Osteoblast (primary cell): ENCODE measurements around the gene KCNH5. TPM values are rescaled to one million over a fixed set of nuclear protein-coding genes. Genes with fewer than 3 reads are reported as not detected.

ENCODE experiments used
- DNase-seq: peaks from one replicate; pipeline ENCODE4 v3.0.0; 2011; ENCODE audit warnings: low spot score, mixed read lengths; ENCODE audit not compliant: insufficient read length; ENCODE audit errors: missing footprints
- H2AFZ ChIP-seq: 2 replicates; pipeline ENCODE4 v1.6.0; 2011; ENCODE audit warnings: mild to moderate bottlenecking, low read length
- H3K27ac ChIP-seq: 2 replicates; pipeline ENCODE4 v1.5.1; 2011; ENCODE audit warnings: mild to moderate bottlenecking, low read depth, low read length, moderate library complexity
- H3K27me3 ChIP-seq: 2 replicates; pipeline ENCODE4 v1.6.0; 2012; ENCODE audit warnings: mild to moderate bottlenecking, control low read depth, inconsistent platforms, low read length, moderate library complexity; ENCODE audit not compliant: insufficient read depth
- H3K36me3 ChIP-seq: 2 replicates; pipeline ENCODE4 v1.5.1; 2011; ENCODE audit warnings: mild to moderate bottlenecking, low read length, control low read depth, moderate library complexity; ENCODE audit not compliant: insufficient read depth
- H3K4me1 ChIP-seq: 2 replicates; pipeline ENCODE4 v1.5.1; 2011; ENCODE audit warnings: mild to moderate bottlenecking, low read length, control low read depth, moderate library complexity; ENCODE audit not compliant: insufficient read depth
- H3K4me2 ChIP-seq: 2 replicates; pipeline ENCODE4 v1.6.0; 2011; ENCODE audit warnings: mild to moderate bottlenecking, low read length; ENCODE audit not compliant: insufficient read depth
- H3K4me3 ChIP-seq: fragments of 200-600 bp; sonication (generic); 3 replicates; pipeline ENCODE4 v1.5.1; 2012; ENCODE audit warnings: mild to moderate bottlenecking, low read length, inconsistent platforms; ENCODE audit not compliant: insufficient read depth
- H3K79me2 ChIP-seq: 2 replicates; pipeline ENCODE4 v1.6.0; 2012; ENCODE audit warnings: mild to moderate bottlenecking, low read length, control low read depth, inconsistent platforms; ENCODE audit not compliant: insufficient read depth
- H3K9me3 ChIP-seq: 2 replicates; pipeline ENCODE4 v1.5.1; 2011; ENCODE audit warnings: low read depth, low read length, control low read depth
- H4K20me1 ChIP-seq: 2 replicates; pipeline ENCODE4 v1.6.0; 2012; ENCODE audit warnings: mild to moderate bottlenecking, low read length, control low read depth; ENCODE audit not compliant: insufficient read depth
- total RNA-seq: library from RNA; depleted of rRNA; stranded (reverse); fragments of >200 nt; gene quantifications from 2 replicates; pipeline ENCODE4 v1.2.3, GENCODE V29; 2012
- TF ChIP-seq, protein P1 (sequence below): IDR thresholded peaks from 2 replicates; pipeline ENCODE4 v1.5.1; 2011; ENCODE audit warnings: mild to moderate bottlenecking, low read depth, low read length, moderate library complexity; ENCODE audit errors: extremely low read depth

The KCNH5 gene, protein sequence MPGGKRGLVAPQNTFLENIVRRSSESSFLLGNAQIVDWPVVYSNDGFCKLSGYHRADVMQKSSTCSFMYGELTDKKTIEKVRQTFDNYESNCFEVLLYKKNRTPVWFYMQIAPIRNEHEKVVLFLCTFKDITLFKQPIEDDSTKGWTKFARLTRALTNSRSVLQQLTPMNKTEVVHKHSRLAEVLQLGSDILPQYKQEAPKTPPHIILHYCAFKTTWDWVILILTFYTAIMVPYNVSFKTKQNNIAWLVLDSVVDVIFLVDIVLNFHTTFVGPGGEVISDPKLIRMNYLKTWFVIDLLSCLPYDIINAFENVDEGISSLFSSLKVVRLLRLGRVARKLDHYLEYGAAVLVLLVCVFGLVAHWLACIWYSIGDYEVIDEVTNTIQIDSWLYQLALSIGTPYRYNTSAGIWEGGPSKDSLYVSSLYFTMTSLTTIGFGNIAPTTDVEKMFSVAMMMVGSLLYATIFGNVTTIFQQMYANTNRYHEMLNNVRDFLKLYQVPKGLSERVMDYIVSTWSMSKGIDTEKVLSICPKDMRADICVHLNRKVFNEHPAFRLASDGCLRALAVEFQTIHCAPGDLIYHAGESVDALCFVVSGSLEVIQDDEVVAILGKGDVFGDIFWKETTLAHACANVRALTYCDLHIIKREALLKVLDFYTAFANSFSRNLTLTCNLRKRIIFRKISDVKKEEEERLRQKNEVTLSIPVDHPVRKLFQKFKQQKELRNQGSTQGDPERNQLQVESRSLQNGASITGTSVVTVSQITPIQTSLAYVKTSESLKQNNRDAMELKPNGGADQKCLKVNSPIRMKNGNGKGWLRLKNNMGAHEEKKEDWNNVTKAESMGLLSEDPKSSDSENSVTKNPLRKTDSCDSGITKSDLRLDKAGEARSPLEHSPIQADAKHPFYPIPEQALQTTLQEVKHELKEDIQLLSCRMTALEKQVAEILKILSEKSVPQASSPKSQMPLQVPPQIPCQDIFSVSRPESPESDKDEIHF
- not detected in 2 replicates for total RNA-seq

DNA sequence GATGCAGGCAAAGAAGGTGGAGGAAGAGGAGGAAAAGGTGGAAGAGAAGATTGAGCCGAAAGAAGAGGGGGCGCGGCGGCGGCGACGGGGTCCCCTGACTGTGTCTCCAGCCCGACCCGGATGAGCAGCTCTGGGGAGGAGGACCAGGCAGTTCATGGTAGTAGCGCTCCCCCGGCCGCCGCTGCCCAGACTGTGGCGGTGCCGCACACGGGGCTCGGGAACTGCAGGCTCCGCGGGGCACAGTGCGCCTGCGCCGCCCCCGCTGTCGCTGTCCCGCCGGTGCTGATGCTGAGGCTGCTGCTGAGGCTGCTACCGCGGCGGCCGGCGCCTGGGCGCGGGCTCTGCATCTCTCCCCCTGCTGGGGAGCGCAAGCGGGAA lies at the start of gene KCNH5:
Gene KCNH5 (minus strand): TSS at position 225 of the 378 bp plus-strand sequence. CDS start 272 bp downstream, outside the sequence.
- Histone ChIP-seq H3K36me3 (no peaks in the 10 kb centered on the region), H3K9me3 (no peaks in the 10 kb centered on the region), H3K27me3 (peaks cover 15% of the 10 kb centered on the region), H4K20me1 (no peaks in the 10 kb centered on the region), H2AFZ (no peak within 1 kb of the TSS), H3K4me1 (no peaks in the 10 kb centered on the region), H3K4me3 (no peak within 1 kb of the TSS), H3K79me2 (no peaks in the 10 kb centered on the region), H3K27ac (no peak within 1 kb of the TSS), H3K4me2 (no peak within 1 kb of the TSS)
- DNase-seq, result peak; percentile 79
- TF ChIP-seq, protein P1, sequence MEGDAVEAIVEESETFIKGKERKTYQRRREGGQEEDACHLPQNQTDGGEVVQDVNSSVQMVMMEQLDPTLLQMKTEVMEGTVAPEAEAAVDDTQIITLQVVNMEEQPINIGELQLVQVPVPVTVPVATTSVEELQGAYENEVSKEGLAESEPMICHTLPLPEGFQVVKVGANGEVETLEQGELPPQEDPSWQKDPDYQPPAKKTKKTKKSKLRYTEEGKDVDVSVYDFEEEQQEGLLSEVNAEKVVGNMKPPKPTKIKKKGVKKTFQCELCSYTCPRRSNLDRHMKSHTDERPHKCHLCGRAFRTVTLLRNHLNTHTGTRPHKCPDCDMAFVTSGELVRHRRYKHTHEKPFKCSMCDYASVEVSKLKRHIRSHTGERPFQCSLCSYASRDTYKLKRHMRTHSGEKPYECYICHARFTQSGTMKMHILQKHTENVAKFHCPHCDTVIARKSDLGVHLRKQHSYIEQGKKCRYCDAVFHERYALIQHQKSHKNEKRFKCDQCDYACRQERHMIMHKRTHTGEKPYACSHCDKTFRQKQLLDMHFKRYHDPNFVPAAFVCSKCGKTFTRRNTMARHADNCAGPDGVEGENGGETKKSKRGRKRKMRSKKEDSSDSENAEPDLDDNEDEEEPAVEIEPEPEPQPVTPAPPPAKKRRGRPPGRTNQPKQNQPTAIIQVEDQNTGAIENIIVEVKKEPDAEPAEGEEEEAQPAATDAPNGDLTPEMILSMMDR, result no peak

DNA sequence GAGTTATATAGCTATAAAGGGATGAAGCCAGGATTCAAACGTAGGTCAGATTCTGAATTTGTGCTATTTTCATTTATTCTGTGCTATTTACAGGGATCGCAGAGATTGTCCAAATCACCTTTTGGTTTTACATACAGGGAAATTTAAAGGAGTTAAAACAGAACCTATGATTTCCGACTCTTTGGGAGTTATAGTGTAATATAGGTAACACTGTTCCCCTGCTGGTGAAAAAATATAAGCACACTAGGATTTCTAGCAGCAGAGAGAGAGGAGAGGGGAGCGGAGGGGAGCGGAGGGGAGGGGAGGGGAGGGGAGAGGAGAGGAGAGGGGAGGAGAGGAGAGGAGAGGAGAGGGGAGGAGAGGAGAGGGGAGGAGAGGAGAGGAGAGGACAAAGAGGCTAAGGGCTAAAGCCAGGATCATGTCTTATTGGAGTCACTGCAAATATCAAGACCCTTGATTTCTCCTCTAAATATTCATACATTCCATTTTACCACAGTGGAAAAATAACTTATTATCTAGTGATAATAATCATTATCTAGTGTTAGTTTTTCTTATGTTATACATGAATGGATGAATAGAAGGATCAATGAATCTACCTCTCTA lies 46.2 kb upstream of the KCNH5 start:
- H4K20me1 ChIP-seq, result no peaks in the 10 kb centered on the region
- no peak overlapping the region for H3K27ac ChIP-seq
- no peaks in the 10 kb centered on the region for H3K79me2 ChIP-seq

DNA sequence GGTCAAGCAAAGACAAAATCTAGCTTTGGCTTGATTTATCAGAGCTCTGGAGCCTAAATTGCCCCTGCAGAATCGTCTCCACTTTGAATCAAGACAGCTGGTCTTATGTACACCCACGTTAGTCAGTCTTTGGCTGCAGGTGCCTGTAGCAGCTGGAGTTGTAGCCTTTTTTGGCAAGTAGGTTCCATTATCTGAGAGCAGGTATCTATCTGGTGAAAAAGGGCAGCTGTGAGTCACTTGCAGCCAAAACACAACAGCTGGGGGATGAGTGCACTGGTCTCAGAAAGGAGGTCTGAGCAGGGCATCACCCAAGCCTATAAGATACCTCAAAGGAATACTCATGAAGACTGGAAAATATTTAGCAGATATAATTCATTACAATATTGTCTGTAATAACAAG lies 43.6 kb upstream of the KCNH5 start:
- H3K79me2 ChIP-seq, result no peaks in the 10 kb centered on the region
- H3K9me3 ChIP-seq, result no peaks in the 10 kb centered on the region
- H2AFZ ChIP-seq, result no peak overlapping the region
- H4K20me1 ChIP-seq, result no peaks in the 10 kb centered on the region
- H3K27ac ChIP-seq, result no peak overlapping the region
- no peaks in the 10 kb centered on the region for H3K4me1 ChIP-seq
- H3K36me3 ChIP-seq, result no peaks in the 10 kb centered on the region
- no peak for DNase-seq
- TF ChIP-seq, protein P1, result no peak
- H3K4me2 ChIP-seq, result no peak overlapping the region
- H3K27me3 ChIP-seq, result no peaks in the 10 kb centered on the region
- no peak overlapping the region for H3K4me3 ChIP-seq

More for the DNA sequence above, 46.2 kb upstream of the KCNH5 start:
- DNase-seq, result no peak
- Histone ChIP-seq H3K36me3 (no peaks in the 10 kb centered on the region), H3K4me2 (no peak overlapping the region), H3K27me3 (no peaks in the 10 kb centered on the region), H2AFZ (no peak overlapping the region), H3K9me3 (no peaks in the 10 kb centered on the region), H3K4me1 (no peaks in the 10 kb centered on the region), H3K4me3 (no peak overlapping the region)
- TF ChIP-seq, protein P1, result no peak
